Activated T-cell treated with anti-CD3 and anti-CD28 coated beads, Interleukin-2, amount 50 U/mL, for 72 hours (primary cell): ENCODE measurements around the gene NHEJ1. TPM values are rescaled to one million over a fixed set of nuclear protein-coding genes. Genes with fewer than 3 reads are reported as not detected.

Experiments
- ATAC-seq, 2 donors: fragments of 150-1000 bp; cut with Tn5 transposase; replicated peaks in 1 of 2; 2 replicates each; pipeline ENCODE4 v1.10.0; 2021; ENCODE audit warnings: moderate library complexity in 2 of 2, mild to moderate bottlenecking in 1 of 2
- DNase-seq, 2 donors: peaks; one replicate each; pipeline ENCODE4 v3.0.0; 2021 to 2022; ENCODE audit warnings: mixed read lengths in 1 of 2
- H3K27ac Mint-ChIP-seq: one replicate; pipeline ENCODE4 v1.8.0; 2022; ENCODE audit warnings: mild to moderate bottlenecking, moderate library complexity, mixed read lengths
- H3K27me3 Mint-ChIP-seq: one replicate; pipeline ENCODE4 v1.8.0; 2022; ENCODE audit warnings: low read depth, mixed read lengths
- H3K36me3 Mint-ChIP-seq, 2 donors: one replicate each; pipeline ENCODE4 v1.8.0; 2022; ENCODE audit warnings: mixed read lengths in 2 of 2, mild to moderate bottlenecking in 1 of 2; ENCODE audit not compliant: insufficient read depth in 2 of 2
- H3K4me1 Mint-ChIP-seq: one replicate; pipeline ENCODE4 v1.8.0; 2022; ENCODE audit warnings: low read depth, mixed read lengths
- H3K4me3 Mint-ChIP-seq, 2 donors: one replicate each; pipeline ENCODE4 v1.8.0; 2022; ENCODE audit warnings: mild to moderate bottlenecking in 2 of 2, mixed read lengths in 2 of 2, moderate library complexity in 2 of 2
- H3K9me3 Mint-ChIP-seq, 2 donors: one replicate each; pipeline ENCODE4 v1.8.0; 2022; ENCODE audit warnings: mixed read lengths in 2 of 2
- total RNA-seq, 2 donors: library from RNA; stranded (reverse); gene quantifications; one replicate each; pipeline ENCODE4 v1.2.3, GENCODE V29; 2022

Gene NHEJ1
- total RNA-seq, 2 donors from 2014 or later: 19.8 to 21.1 TPM

GRCh38 chr2:219120082-219120481 is 40.5 kb downstream of the NHEJ1 start:
- H3K27me3 Mint-ChIP-seq: no peaks in the 10 kb centered on the region
- H3K36me3 Mint-ChIP-seq: no peaks in the 10 kb centered on the region
- H3K9me3 Mint-ChIP-seq: no peaks in the 10 kb centered on the region
- ATAC-seq: no peak
- no peak overlapping the region for H3K27ac Mint-ChIP-seq
- peaks cover 11% of the 10 kb centered on the region for H3K4me1 Mint-ChIP-seq
- DNase-seq: no peak
- H3K4me3 Mint-ChIP-seq: no peak overlapping the region

- H3K4me1 Mint-ChIP-seq: peaks cover 5% of the 10 kb centered on the region
- peak; percentile 64 to 69 for DNase-seq
- H3K4me3 Mint-ChIP-seq: no peak overlapping the region
- H3K27me3 Mint-ChIP-seq: no peaks in the 10 kb centered on the region
- no peaks in the 10 kb centered on the region for H3K36me3 Mint-ChIP-seq
- H3K9me3 Mint-ChIP-seq: no peaks in the 10 kb centered on the region
- H3K27ac Mint-ChIP-seq: no peak overlapping the region
- peak; percentile 51 to 62 for ATAC-seq
Measured at GRCh38 chr2:219119422-219120043, 41.1 kb downstream of the NHEJ1 start.

- no peaks in the 10 kb centered on the region for H3K9me3 Mint-ChIP-seq
- no peak overlapping the region for H3K4me3 Mint-ChIP-seq
- H3K4me1 Mint-ChIP-seq: no peaks in the 10 kb centered on the region
- ATAC-seq: no peak
- no peak for DNase-seq
- H3K27me3 Mint-ChIP-seq: no peaks in the 10 kb centered on the region
- no peaks in the 10 kb centered on the region for H3K36me3 Mint-ChIP-seq
- no peak overlapping the region for H3K27ac Mint-ChIP-seq
Measured at GRCh38 chr2:219118504-219118903, 42.1 kb downstream of the NHEJ1 start.

- Mint-ChIP-seq H3K36me3 (no peaks in the 10 kb centered on the region), H3K4me3 (no peak overlapping the region), H3K27me3 (no peaks in the 10 kb centered on the region), H3K4me1 (peaks cover 10% of the 10 kb centered on the region), H3K9me3 (no peaks in the 10 kb centered on the region), H3K27ac (no peak overlapping the region)
- DNase-seq (no peak), ATAC-seq (no peak)
Measured at GRCh38 chr2:219116776-219117646, 43.6 kb downstream of the NHEJ1 start.

GRCh38 chr2:219112651-219113338 is 47.8 kb downstream of the NHEJ1 start:
- H3K9me3 Mint-ChIP-seq: no peaks in the 10 kb centered on the region
- H3K27me3 Mint-ChIP-seq: no peaks in the 10 kb centered on the region
- H3K4me1 Mint-ChIP-seq: peaks cover 32% of the 10 kb centered on the region
- peak in 1 of 2 donors; percentile 9 for DNase-seq
- H3K36me3 Mint-ChIP-seq: no peaks in the 10 kb centered on the region
- peak overlapping the region; percentile 61 for H3K27ac Mint-ChIP-seq
- H3K4me3 Mint-ChIP-seq: peak overlapping the region in 1 of 2 donors; percentile 4
- peak; percentile 66 to 81 for ATAC-seq

- Mint-ChIP-seq H3K27ac (peak overlapping the region; percentile 30), H3K4me1 (peaks cover 32% of the 10 kb centered on the region), H3K27me3 (no peaks in the 10 kb centered on the region), H3K36me3 (no peaks in the 10 kb centered on the region), H3K4me3 (no peak overlapping the region), H3K9me3 (no peaks in the 10 kb centered on the region)
- no peak for DNase-seq
- ATAC-seq: no peak
Measured at GRCh38 chr2:219112062-219112406, 48.6 kb downstream of the NHEJ1 start.

- no peak for ATAC-seq
- no peak overlapping the region for H3K27ac Mint-ChIP-seq
- DNase-seq: no peak
- no peak overlapping the region for H3K4me3 Mint-ChIP-seq
- no peaks in the 10 kb centered on the region for H3K9me3 Mint-ChIP-seq
- H3K4me1 Mint-ChIP-seq: peaks cover 32% of the 10 kb centered on the region
- H3K27me3 Mint-ChIP-seq: no peaks in the 10 kb centered on the region
- H3K36me3 Mint-ChIP-seq: no peaks in the 10 kb centered on the region
Measured at GRCh38 chr2:219111375-219112061, 49.1 kb downstream of the NHEJ1 start.

GRCh38 chr2:219109471-219109870 is 51.1 kb downstream of the NHEJ1 start:
- Mint-ChIP-seq H3K36me3 (no peaks in the 10 kb centered on the region), H3K27ac (peak overlapping the region; percentile 66), H3K27me3 (no peaks in the 10 kb centered on the region), H3K4me1 (peaks cover 45% of the 10 kb centered on the region), H3K4me3 (peak overlapping the region; percentile 48 to 58), H3K9me3 (no peaks in the 10 kb centered on the region)
- ATAC-seq (peak; percentile 73 to 90), DNase-seq (peak; percentile 49 to 75)

- H3K4me1 Mint-ChIP-seq: peaks cover 47% of the 10 kb centered on the region
- no peaks in the 10 kb centered on the region for H3K9me3 Mint-ChIP-seq
- DNase-seq (no peak), ATAC-seq (no peak)
- H3K27ac Mint-ChIP-seq: no peak overlapping the region
- H3K4me3 Mint-ChIP-seq: no peak overlapping the region
- H3K36me3 Mint-ChIP-seq: no peaks in the 10 kb centered on the region
- H3K27me3 Mint-ChIP-seq: no peaks in the 10 kb centered on the region
Measured at GRCh38 chr2:219107758-219108157, 52.9 kb downstream of the NHEJ1 start.

- Mint-ChIP-seq H3K4me1 (peaks cover 42% of the 10 kb centered on the region), H3K36me3 (no peaks in the 10 kb centered on the region), H3K27me3 (no peaks in the 10 kb centered on the region), H3K9me3 (no peaks in the 10 kb centered on the region), H3K27ac (no peak overlapping the region), H3K4me3 (no peak overlapping the region)
- ATAC-seq (no peak), DNase-seq (no peak)
Measured at GRCh38 chr2:219106251-219106650, 54.4 kb downstream of the NHEJ1 start.

GRCh38 chr2:219104107-219105035 is 56.2 kb downstream of the NHEJ1 start:
- H3K27me3 Mint-ChIP-seq: no peaks in the 10 kb centered on the region
- DNase-seq (peak; percentile 8 to 23), ATAC-seq (peak; percentile 63 to 65)
- no peaks in the 10 kb centered on the region for H3K36me3 Mint-ChIP-seq
- no peak overlapping the region for H3K27ac Mint-ChIP-seq
- peak overlapping the region; percentile 30 to 49 for H3K4me3 Mint-ChIP-seq
- no peaks in the 10 kb centered on the region for H3K9me3 Mint-ChIP-seq
- H3K4me1 Mint-ChIP-seq: peaks cover 28% of the 10 kb centered on the region

- H3K27me3 Mint-ChIP-seq: no peaks in the 10 kb centered on the region
- DNase-seq (no peak), ATAC-seq (peak; percentile 58 to 88)
- no peaks in the 10 kb centered on the region for H3K36me3 Mint-ChIP-seq
- no peak overlapping the region for H3K27ac Mint-ChIP-seq
- H3K9me3 Mint-ChIP-seq: no peaks in the 10 kb centered on the region
- H3K4me3 Mint-ChIP-seq: no peak overlapping the region
- H3K4me1 Mint-ChIP-seq: peaks cover 5% of the 10 kb centered on the region
Measured at GRCh38 chr2:219099329-219099728, 61.3 kb downstream of the NHEJ1 start.
